A549 (cell line): ENCODE data around the gene FAM53B. TPM values are rescaled to one million over a fixed set of nuclear protein-coding genes. Genes with fewer than 3 reads are reported as not detected.

Experiments used
- ATAC-seq, 2 experiments: fragments of 200-7000 bp in 1 of 2; fragments of >200 bp in 1 of 2; cut with Nextera tagmentation in 1 of 2; cut with Tn5 transposase in 1 of 2; 3 replicates each; pipeline versions ENCODE4 v1.8.0 to v1.9.1; 2018 to 2020; ENCODE audit warnings: mild to moderate bottlenecking in 1 of 2, moderate library complexity in 1 of 2
- CTCF ChIA-PET: fragments of 300-600 bp; sonication (Branson Sonifier 250); formaldehyde crosslinking; extraction: SDS; loops from one replicate; lab custom pipeline; 2021; ENCODE audit warnings: antibody characterized with exemption, inconsistent platforms; lab: Yijun Ruan, JAX
- POLR2A ChIA-PET: fragments of 350-600 bp; formaldehyde crosslinking; extraction: SDS; loops from one replicate; lab custom pipeline; 2021; ENCODE audit warnings: antibody characterized with exemption, inconsistent platforms; lab: Yijun Ruan, JAX
- DNase-seq, 2 experiments: peaks; one replicate each; pipeline versions ENCODE4 v3.0.0 to v3.0.0-alpha.2; 2011 to 2016; ENCODE audit warnings: low read depth in 1 of 2, low spot score in 1 of 2
- FAIRE-seq: peaks from 2 replicates; lab custom pipeline; 2011; peaks lifted over from hg19 to GRCh38; lab: Jason Lieb, UNC
- H3K27ac ChIP-seq, 2 experiments: fragments of >200 bp; sonication (Bioruptor Twin); formaldehyde crosslinking; 3 replicates each; pipeline ENCODE4 v1.5.1; 2016 to 2017
- H3K4me1 ChIP-seq: fragments of >200 bp; sonication (Bioruptor Twin); formaldehyde crosslinking; 3 replicates; pipeline ENCODE4 v1.6.1; 2016
- H3K4me2 ChIP-seq: fragments of >200 bp; sonication (Bioruptor Twin); formaldehyde crosslinking; 3 replicates; pipeline ENCODE4 v1.6.1; 2016
- H3K4me3 ChIP-seq: fragments of >200 bp; sonication (Bioruptor Twin); formaldehyde crosslinking; 3 replicates; pipeline ENCODE4 v1.5.1; 2016
- H3K9me3 ChIP-seq: fragments of >200 bp; sonication (Bioruptor Twin); formaldehyde crosslinking; 3 replicates; pipeline ENCODE4 v1.6.1; 2016
- CHD2 ChIP-seq: fragments of 150-350 bp; IDR thresholded peaks from 2 replicates; pipeline ENCODE4 v1.6.1; 2014; ENCODE audit warnings: low read length; ENCODE audit not compliant: partially characterized antibody
- CHD4 ChIP-seq: fragments of 200-600 bp; sonication (generic); IDR thresholded peaks from 2 replicates; pipeline ENCODE4 v1.6.1; 2016; ENCODE audit warnings: antibody characterized with exemption, mild to moderate bottlenecking, borderline replicate concordance
- E2F6 ChIP-seq: IDR thresholded peaks from 2 replicates; pipeline ENCODE4 v1.6.1; 2012; ENCODE audit warnings: low read depth, borderline replicate concordance
- ESRRA ChIP-seq: fragments of 150-350 bp; IDR thresholded peaks from 2 replicates; pipeline ENCODE4 v1.6.1; 2014; ENCODE audit warnings: mild to moderate bottlenecking, low read length, borderline replicate concordance
- FOSB ChIP-seq: fragments of 250-450 bp; sonication (Bioruptor Pico); IDR thresholded peaks from 2 replicates; pipeline ENCODE4 v1.5.0; 2020; ENCODE audit warnings: mild to moderate bottlenecking, moderate library complexity
- FOSL2 ChIP-seq, 2 experiments: fragments of 450-650 bp in 1 of 2; fragments of >200 bp in 1 of 2; sonication (Bioruptor Twin) in 1 of 2; formaldehyde crosslinking; IDR thresholded peaks; 2 replicates each; pipeline versions ENCODE4 v1.5.0 to v1.6.1; 2016 to 2020; ENCODE audit warnings: mild to moderate bottlenecking in 1 of 2, moderate library complexity in 1 of 2
- FOXS1 ChIP-seq: fragments of 250-450 bp; sonication (Bioruptor Pico); IDR thresholded peaks from 2 replicates; pipeline ENCODE4 v1.5.0; 2020; ENCODE audit warnings: mild to moderate bottlenecking, moderate library complexity
- GATA3 ChIP-seq: IDR thresholded peaks from 2 replicates; pipeline ENCODE4 v1.6.1; 2012; ENCODE audit warnings: borderline replicate concordance
- HEYL ChIP-seq: fragments of 250-450 bp; sonication (Bioruptor Pico); IDR thresholded peaks from 2 replicates; pipeline ENCODE4 v1.8.0; 2021; ENCODE audit warnings: mild to moderate bottlenecking, moderate library complexity
- JUNB ChIP-seq: fragments of >200 bp; sonication (Bioruptor Twin); formaldehyde crosslinking; IDR thresholded peaks from 2 replicates; pipeline ENCODE4 v1.6.1; 2016
- KDM5A ChIP-seq: fragments of 200-600 bp; sonication (generic); IDR thresholded peaks from 2 replicates; pipeline ENCODE4 v1.6.1; 2016; ENCODE audit warnings: antibody characterized with exemption, mild to moderate bottlenecking
- NFE2L2 ChIP-seq: fragments of 150-350 bp; conservative IDR thresholded peaks from 2 replicates; pipeline ENCODE4 v1.6.1; 2014; ENCODE audit warnings: low read length
- NPAS2 ChIP-seq: fragments of 250-450 bp; sonication (Bioruptor Pico); IDR thresholded peaks from 2 replicates; pipeline ENCODE4 v1.8.0; 2022; ENCODE audit warnings: mild to moderate bottlenecking, moderate library complexity, borderline replicate concordance
- PBX3 ChIP-seq: IDR thresholded peaks from 2 replicates; pipeline ENCODE4 v1.6.1; 2012
- PHF8 ChIP-seq: fragments of 200-600 bp; sonication (generic); IDR thresholded peaks from 2 replicates; pipeline ENCODE4 v1.6.1; 2016; ENCODE audit warnings: low read depth, mild to moderate bottlenecking, antibody characterized with exemption, moderate library complexity, borderline replicate concordance
- POLR2A ChIP-seq: IDR thresholded peaks from 2 replicates; pipeline ENCODE4 v1.6.1; 2012; ENCODE audit warnings: mild to moderate bottlenecking, low read length
- RAD21 ChIP-seq, 2 experiments: fragments of >200 bp in 1 of 2; sonication (Bioruptor Twin) in 1 of 2; formaldehyde crosslinking in 1 of 2; IDR thresholded peaks in 1 of 2; conservative IDR thresholded peaks in 1 of 2; 2 replicates in 1 of 2; 3 replicates in 1 of 2; pipeline ENCODE4 v1.6.1; 2012 to 2018; ENCODE audit warnings: inconsistent platforms in 1 of 2
- SREBF2 ChIP-seq: fragments of 450-650 bp; IDR thresholded peaks from 2 replicates; pipeline ENCODE4 v1.6.1; 2014; ENCODE audit warnings: mild to moderate bottlenecking, moderate library complexity
- ZC3H11A ChIP-seq: fragments of 450-650 bp; IDR thresholded peaks from 2 replicates; pipeline ENCODE4 v1.6.1; 2014; ENCODE audit warnings: antibody characterized with exemption, mild to moderate bottlenecking
- ZNF302 ChIP-seq: fragments of 250-450 bp; sonication (Bioruptor Pico); IDR thresholded peaks from 2 replicates; pipeline ENCODE4 v1.9.0; 2021; ENCODE audit warnings: inconsistent platforms, mild to moderate bottlenecking, moderate library complexity
- ZSCAN20 ChIP-seq: fragments of 250-450 bp; sonication (Bioruptor Pico); IDR thresholded peaks from 2 replicates; pipeline ENCODE4 v1.8.0; 2022; ENCODE audit warnings: mild to moderate bottlenecking, moderate library complexity
- WGBS: methylation state at CpG from one replicate; pipeline ENCODE4 v1.1.6; 2017; ENCODE audit errors: missing lambda C conversion rate; 5-methylcytosine and 5-hydroxymethylcytosine counted together
- polyA plus RNA-seq, 4 experiments: library from polyadenylated mRNA; depleted of rRNA in 3 of 4; stranded (reverse); fragments of >200 nt; fragmentation: RNase III in 1 of 4; extraction: RNeasy Plus Mini Kit Qiagen cat#74134 plus additional on column Dnase treatment in 1 of 4; gene quantifications; 2 replicates in 3 of 4; 3 replicates in 1 of 4; pipeline ENCODE4 v1.2.3, GENCODE V29; 2011 to 2017
- TF ChIP-seq, protein P1 (sequence below): fragments of 450-650 bp; IDR thresholded peaks from 2 replicates; pipeline ENCODE4 v1.6.1; 2014; ENCODE audit warnings: antibody characterized with exemption
- TF ChIP-seq, protein P2 (sequence below): fragments of >200 bp; sonication (Bioruptor Twin); formaldehyde crosslinking; IDR thresholded peaks from 2 replicates; pipeline ENCODE4 v1.6.1; 2016

The FAM53B gene
- polyA plus RNA-seq, 2 of the 4 experiments (the other 2 are of a cell fraction): 5.1 to 8.5 TPM

DNA sequence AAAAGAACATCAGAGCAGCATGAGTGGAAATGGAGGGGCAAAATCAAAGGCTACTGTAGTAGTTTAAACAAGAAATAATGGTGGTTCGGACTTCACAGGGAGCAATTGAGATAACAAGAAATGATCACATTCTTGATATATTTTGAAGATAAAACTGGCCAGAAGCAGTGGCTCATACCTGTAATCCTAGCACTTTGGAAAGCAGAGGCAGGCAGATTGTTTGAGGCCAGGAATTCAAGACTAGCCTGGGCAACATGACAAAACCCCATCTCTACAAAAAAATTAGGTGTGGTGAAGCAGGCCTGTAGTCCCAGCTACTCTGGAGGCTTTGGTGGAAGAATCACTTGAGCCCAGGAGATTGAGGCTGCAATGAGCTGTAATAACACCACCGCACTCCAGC, 24.6 kb upstream of the FAM53B start:
- ATAC-seq: no peak
- 97% methylated on average over 2 of the region's 2 CpGs for WGBS
- no peak overlapping the region for H3K4me2 ChIP-seq
- no peak for FAIRE-seq
- H3K4me1 ChIP-seq: no peaks in the 10 kb centered on the region
- H3K27ac ChIP-seq: no peak overlapping the region
- POLR2A ChIA-PET: no interaction called here
- no peak for TF ChIP-seq HEYL (CRISPR knock-in tag)
- TF ChIP-seq NFE2L2: no peak
- TF ChIP-seq PBX3: no peak
- no peak for TF ChIP-seq SREBF2
- no peak for TF ChIP-seq PHF8
- no peak for TF ChIP-seq ZNF302
- TF ChIP-seq E2F6: no peak
- no peak for TF ChIP-seq ESRRA
- no peak for TF ChIP-seq FOXS1 (CRISPR knock-in tag)
- TF ChIP-seq, protein P1, sequence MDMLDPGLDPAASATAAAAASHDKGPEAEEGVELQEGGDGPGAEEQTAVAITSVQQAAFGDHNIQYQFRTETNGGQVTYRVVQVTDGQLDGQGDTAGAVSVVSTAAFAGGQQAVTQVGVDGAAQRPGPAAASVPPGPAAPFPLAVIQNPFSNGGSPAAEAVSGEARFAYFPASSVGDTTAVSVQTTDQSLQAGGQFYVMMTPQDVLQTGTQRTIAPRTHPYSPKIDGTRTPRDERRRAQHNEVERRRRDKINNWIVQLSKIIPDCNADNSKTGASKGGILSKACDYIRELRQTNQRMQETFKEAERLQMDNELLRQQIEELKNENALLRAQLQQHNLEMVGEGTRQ: no peak
- TF ChIP-seq CHD4: no peak
- TF ChIP-seq RAD21 (conservative IDR thresholded peaks at IDR 0.05 in 1 of 2, IDR thresholded peaks at IDR 0.05 in 1 of 2): no peak
- no peak for TF ChIP-seq POLR2A
- TF ChIP-seq GATA3: no peak
- no peak for TF ChIP-seq FOSB (CRISPR knock-in tag)
- no peak for TF ChIP-seq KDM5A
- TF ChIP-seq, protein P2, sequence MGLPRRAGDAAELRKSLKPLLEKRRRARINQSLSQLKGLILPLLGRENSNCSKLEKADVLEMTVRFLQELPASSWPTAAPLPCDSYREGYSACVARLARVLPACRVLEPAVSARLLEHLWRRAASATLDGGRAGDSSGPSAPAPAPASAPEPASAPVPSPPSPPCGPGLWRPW: no peak
- TF ChIP-seq ZSCAN20 (CRISPR knock-in tag): no peak
- TF ChIP-seq CHD2: no peak
- TF ChIP-seq, all 56 proteins: peak for 0
- no peak overlapping the region for H3K4me3 ChIP-seq
- CTCF ChIA-PET: no interaction called here
- no peaks in the 10 kb centered on the region for H3K9me3 ChIP-seq
- DNase-seq: no peak

DNA sequence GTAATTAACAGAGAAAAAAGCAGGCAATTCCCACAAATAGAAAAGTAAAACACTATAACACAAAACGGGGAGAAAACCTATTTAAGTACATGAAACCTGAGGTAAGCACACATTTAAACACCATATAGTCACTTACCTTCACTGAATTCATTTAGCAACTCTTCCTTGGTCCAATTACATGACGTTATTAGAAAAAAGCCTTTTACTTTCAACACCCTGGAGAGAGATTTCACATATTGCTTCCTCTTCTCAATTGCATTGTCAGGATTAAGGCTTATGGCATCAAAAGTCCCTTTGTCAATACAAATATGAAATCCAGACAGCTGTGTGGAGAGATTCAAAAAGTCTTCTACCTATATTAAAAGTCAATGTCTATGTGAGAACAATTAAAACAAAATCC, 21.1 kb upstream of the FAM53B start:
- WGBS: 88% methylated on average over 2 of the region's 2 CpGs
- CTCF ChIA-PET: interaction anchor here (0.6 kb wide), 1 partner anchor 9 kb away, joined by 3 read pairs; no protein-coding TSS in a partner anchor
- Histone ChIP-seq H3K9me3 (no peaks in the 10 kb centered on the region), H3K4me1 (no peaks in the 10 kb centered on the region), H3K4me3 (no peak overlapping the region), H3K4me2 (no peak overlapping the region), H3K27ac (no peak overlapping the region)
- POLR2A ChIA-PET: no interaction called here
- TF ChIP-seq NPAS2: no peak
- no peak for TF ChIP-seq ZC3H11A
- TF ChIP-seq, protein P2: no peak
- no peak for ATAC-seq
- no peak for DNase-seq
- no peak for FAIRE-seq

- Histone ChIP-seq H3K4me3 (no peak overlapping the region), H3K4me2 (no peak overlapping the region), H3K4me1 (no peaks in the 10 kb centered on the region), H3K27ac (no peak overlapping the region), H3K9me3 (no peaks in the 10 kb centered on the region)
- no peak for ATAC-seq
- no peak for FAIRE-seq
- ChIA-PET CTCF (no interaction called here), POLR2A (no interaction called here)
- WGBS: 92% methylated on average over 1 of the region's 1 CpG
- TF ChIP-seq FOSL2 (IDR thresholded peaks at IDR 0.05) (no peak), FOSL2 (CRISPR knock-in tag; IDR thresholded peaks at IDR 0.05) (no peak), JUNB (no peak)
- no peak for DNase-seq
Measured at GRCh38 chr10:124763267-124763666, 19.1 kb upstream of the FAM53B start.
